GM18505 (cell line): ENCODE data around the gene SLC11A1.

Experiments used
- ATAC-seq: cut with Tn5 transposase; IDR thresholded peaks from one replicate; pipeline ENCODE4 v1.9.1; 2021; ENCODE audit not compliant: unreplicated experiment
- POLR2A ChIP-seq: IDR thresholded peaks from 4 replicates; pipeline ENCODE4 v1.6.1; 2011; ENCODE audit warnings: borderline replicate concordance; ENCODE audit not compliant: insufficient read depth, insufficient read length; ENCODE audit errors: extremely low read depth

Gene SLC11A1, protein sequence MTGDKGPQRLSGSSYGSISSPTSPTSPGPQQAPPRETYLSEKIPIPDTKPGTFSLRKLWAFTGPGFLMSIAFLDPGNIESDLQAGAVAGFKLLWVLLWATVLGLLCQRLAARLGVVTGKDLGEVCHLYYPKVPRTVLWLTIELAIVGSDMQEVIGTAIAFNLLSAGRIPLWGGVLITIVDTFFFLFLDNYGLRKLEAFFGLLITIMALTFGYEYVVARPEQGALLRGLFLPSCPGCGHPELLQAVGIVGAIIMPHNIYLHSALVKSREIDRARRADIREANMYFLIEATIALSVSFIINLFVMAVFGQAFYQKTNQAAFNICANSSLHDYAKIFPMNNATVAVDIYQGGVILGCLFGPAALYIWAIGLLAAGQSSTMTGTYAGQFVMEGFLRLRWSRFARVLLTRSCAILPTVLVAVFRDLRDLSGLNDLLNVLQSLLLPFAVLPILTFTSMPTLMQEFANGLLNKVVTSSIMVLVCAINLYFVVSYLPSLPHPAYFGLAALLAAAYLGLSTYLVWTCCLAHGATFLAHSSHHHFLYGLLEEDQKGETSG

DNA sequence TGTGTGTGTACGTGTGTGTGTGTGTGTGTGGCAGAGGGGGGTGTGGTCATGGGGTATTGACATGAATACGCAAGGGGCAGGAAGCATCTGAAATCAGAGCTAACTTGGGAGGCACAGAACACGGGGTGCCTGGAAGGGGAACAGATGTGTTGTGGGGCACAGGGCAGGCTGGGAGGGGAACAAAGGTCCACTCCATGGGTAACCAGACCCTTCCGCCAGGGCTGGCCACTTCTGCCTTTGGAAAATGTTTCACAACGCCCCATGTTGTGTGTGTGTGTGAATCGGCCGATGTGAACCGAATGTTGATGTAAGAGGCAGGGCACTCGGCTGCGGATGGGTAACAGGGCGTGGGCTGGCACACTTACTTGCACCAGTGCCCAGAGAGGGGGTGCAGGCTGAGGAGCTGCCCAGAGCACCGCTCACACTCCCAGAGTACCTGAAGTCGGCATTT lies at the start of gene SLC11A1:
Gene SLC11A1 (plus strand): TSS at position 358 of the 451 bp plus-strand sequence. CDS start 96 bp downstream, outside the sequence.
- ATAC-seq, result no peak

DNA sequence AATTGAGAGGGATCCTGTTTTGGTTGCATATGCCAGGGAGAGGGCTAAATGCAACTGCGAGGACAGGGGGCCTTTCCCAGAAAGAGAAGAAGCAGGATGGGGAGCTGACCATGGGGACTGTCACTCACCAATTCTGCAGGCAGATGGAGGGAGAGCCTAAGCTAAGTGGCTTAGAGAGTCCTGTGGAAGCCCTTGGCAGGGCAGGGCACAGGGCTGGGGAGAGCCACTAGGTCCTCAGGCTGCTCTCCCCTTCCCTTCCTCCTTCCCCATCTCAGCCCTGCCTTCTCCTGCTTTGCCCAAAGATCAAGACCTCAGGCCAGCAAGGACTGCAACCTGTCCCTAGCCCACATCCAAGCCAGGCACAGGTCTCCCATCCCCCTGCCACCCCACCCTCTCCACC lies 49.8 kb upstream of the SLC11A1 start:
- TF ChIP-seq POLR2A, result no peak
- ATAC-seq, result no peak

More for the DNA sequence above, at the start of gene SLC11A1:
- TF ChIP-seq POLR2A, result no peak

DNA sequence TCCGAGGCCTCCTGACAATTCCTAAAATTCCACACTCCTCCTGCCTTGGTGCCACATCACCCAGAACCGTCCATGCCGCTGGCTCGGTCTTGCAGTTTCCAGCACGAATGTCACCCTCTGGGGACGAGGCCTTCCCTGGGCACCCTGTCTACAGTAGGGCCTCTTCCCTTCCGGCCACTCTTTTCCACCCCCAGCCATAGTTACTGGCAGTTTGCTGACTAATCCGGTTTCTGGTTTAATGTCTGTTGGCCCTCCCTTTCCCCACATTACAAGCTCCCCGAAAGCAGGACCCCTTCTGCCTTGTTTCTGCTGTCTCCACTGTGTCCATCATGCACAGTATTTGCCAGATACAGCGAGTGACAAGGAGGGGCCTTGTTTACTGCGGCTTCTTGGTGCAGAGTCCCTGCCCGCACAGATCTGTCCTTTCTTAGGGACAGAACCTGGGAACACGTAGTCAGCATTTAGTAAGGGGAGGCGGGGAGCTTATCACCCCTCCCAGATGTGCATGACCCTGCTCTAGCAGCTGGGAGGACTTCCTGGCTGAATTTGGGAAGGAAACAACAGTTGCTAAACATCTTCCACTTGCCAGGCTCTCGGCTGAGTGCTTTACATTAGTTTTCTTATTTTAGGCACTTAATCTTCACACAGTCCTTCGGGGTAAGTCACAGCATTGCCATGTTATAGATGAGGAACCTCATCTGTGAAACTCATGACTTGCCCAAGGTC lies 49.0 kb upstream of the SLC11A1 start:
- no peak for ATAC-seq
- TF ChIP-seq POLR2A, result no peak

DNA sequence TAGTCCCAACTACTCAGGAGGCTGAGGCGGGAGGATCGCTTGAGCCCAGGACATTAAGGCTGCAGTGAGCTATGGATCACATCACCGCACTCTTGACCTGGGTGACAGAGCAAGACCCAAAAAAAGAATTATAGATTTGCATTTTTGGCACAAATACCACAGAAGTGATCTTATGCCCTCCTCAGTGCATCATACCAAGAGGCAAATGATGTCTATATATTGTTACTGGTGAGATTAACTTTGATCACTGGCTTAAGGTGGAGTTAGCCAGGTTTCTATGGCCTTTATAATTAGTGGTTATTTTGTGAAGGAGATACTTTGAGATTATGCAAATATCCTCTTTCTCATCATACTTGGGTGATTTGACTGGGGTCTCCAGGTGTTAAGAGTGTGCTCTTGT lies 47.5 kb upstream of the SLC11A1 start:
- TF ChIP-seq POLR2A, result no peak
- no peak for ATAC-seq

DNA sequence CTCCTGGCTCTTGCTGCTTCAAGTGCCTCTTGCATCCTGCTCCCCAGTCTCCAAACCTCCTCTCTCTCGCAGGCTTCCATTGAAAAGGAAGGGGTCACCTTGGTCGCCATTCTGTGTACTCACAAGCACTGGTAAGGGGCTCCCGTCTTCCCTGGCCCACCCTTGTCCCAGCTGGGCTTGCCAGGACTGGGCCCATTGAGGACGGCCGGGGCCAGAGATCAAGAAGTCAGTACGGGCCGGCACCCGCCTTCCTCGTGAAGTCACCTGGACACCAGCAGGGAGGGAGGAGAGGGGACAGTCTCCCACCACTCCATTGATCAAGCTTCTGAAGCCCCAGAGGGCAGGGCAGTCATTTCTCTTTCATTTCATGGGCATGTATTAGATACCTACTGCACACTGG lies 41.4 kb upstream of the SLC11A1 start:
- no peak for TF ChIP-seq POLR2A
- ATAC-seq, result no peak

DNA sequence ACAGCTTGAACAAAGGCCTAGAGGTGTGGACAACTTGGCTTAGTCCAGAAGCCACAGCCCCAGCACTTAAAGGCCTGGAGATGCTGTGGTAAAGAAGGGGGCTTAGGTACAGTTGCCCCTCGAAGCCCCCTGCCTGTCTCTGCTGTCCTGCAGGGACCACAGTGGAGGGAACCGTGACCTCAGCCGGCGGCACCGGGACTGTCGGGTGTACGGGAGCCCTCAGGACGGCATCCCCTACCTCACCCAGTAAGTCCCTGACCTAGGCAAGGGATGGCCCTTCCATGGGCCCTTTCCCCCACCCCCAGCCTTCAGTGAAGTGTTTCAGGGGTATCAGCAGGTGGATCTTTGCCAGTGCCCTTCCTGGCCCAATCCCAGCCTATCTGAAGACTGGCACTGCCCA lies 40.7 kb upstream of the SLC11A1 start:
- TF ChIP-seq POLR2A, result no peak
- no peak for ATAC-seq

DNA sequence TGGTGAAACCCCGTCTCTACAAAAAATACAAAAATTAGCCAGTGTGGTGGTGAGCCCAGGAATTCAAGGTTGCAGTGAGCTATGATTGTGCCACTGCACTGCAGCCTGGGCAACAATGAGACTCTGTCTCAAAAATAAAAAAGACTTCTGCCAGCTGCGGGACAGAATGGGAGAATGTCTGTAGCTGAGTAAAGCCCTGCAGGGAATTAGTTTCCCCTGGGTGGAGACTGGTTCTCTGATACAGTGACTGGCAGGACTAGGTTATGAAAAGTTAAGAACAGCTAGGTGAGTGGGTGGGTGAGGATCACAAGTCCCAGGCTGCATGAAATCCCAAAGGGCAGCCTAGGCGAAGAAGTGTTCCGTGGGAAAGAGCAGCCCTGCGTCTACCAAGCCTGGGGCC lies 39.2 kb upstream of the SLC11A1 start:
- no peak for TF ChIP-seq POLR2A

DNA sequence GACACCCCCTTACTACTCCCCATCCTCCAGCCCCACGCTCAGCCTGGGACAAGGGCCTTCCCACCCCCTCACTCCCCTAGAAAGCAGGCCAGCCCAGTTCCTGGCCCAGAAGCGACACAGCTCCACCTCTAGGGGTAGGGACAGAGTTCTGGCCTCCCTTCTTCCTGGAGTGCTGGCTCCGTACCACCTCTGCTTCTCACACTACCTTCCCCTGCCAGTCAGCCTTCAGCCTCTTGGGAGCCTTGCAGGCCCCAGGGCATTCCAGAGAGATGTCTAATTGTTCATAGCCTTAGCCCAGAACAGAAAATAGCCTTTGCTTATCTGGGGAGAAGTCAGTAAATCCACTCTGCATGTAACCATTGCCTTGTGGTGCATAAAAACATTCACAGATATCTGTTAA lies 38.5 kb upstream of the SLC11A1 start:
- TF ChIP-seq POLR2A, result no peak
- ATAC-seq, result no peak

More for the DNA sequence above, 39.2 kb upstream of the SLC11A1 start:
- ATAC-seq, result no peak

DNA sequence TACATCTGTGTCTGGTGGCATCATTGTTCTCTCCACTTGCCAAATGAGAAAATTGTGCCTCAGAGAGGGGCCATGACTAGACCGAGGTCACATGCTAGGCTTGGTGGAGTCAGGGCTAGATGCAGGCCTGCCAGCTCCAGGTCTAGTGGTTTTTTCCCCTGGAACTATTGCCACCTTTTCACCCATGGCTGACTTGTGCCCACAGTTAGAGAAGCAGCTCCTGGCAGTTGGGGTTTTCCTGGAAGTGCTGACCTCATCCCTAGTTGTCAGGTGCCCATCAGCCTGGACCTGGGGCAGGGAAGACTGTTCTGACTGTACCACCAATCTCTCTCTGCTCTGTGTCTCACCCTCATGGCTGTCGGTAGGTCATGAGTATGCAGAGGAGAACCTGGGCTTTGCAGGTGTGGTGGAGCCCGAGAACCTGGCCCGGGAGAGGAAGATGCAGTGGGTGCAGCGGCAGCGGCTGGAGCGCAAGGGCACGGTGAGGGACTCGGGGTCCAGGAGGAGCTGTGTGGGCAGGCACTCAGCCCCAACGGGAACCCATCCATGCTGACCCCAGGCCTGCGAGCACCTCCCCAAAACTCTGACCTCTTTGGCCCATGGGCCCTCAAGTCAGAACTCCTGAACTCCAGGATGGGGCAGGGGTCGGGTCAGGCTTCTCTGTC lies 37.9 kb upstream of the SLC11A1 start:
- no peak for TF ChIP-seq POLR2A
- ATAC-seq, result no peak

DNA sequence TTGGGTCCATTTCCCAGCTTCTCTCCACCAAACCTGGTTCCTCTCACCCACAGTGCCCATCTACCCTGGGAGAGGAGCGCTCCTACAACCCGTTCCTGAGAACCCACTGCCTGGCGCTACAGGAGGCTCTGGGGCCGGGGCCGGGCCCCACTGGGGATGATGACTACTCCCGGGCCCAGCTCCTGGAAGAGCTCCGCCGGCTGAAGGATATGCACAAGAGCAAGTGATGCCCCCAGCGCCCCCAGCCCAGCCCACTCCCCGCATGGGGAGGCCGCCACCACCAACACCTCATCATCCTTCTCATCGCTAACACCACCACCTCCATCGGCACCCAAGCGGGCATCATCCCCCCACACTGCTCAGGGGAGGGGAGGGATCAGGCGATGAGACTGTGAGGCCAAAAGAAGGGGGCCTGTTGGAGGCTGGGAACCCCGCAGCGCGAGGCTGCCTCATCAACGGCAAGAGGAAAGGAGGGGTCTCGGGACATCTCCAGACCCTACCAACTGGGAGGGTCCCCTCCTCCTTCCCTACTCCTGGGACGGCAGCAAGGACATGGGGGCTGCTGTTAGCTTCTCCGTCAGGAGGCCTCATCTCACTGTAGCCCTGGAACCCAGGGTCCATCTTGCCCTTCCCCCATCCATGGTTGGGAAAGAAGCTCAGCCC lies 37.2 kb upstream of the SLC11A1 start:
- no peak for ATAC-seq
- no peak for TF ChIP-seq POLR2A

DNA sequence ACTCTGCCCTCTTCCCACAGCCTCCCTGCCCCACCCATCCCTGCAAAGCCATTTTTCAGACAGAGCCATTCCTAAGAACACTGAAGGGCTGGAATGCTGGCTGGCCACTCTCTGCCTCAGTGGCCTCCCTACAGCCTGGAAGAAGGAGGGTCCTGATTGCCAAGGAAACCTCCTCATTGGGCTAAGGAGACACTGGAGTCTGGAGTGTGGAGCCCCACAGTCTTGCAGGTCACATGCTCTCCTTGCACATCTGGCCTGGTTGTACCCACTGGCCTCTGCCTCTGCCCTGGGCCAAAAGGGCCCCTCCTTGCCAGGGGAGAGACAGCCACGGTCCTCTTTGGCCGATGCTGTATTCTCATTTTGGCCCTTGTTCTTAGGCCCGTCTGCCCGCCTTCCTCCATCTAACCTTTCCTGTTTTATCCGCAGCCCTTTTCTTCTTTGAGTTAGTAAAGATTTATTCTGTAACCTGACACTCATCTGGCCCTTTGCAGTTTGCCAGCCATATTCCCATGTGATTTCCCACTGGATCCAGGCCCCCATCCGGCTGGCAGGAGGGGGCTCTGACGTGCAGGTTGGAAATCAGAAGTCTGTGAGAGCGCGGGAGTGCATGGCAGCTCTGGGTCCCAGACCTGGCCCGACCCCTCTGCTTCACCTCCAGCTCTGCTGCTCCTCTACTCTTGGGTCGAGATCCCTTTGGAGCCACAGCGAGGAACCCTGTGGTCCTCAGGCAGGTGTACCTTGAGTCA lies 36.4 kb upstream of the SLC11A1 start:
- no peak for TF ChIP-seq POLR2A
- ATAC-seq, result no peak

DNA sequence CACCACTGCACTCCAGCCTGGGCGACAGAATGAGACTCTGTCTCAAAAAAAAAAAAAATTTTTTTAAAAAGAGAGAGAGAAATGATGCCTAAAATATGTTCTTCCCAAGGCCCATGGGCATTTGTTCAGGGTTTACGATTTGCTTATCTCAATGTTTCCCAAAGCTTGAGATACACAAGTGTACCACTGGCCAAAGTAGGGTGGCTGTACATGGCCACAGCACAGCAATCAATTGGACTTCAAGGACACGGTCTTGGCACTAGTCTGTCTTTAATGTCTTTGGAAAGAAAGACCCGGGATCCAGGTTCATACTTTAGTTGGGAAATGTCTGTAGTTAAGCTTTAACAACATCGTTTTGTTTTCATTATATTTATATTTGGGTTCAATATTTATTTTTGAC lies 34.9 kb upstream of the SLC11A1 start:
- no peak for ATAC-seq

More for the DNA sequence above, 34.9 kb upstream of the SLC11A1 start:
- TF ChIP-seq POLR2A, result no peak
